HG02798 (cell line): ENCODE data around the gene SMIM27.
"Not testable (repeated sequence)": the region's sequence is repeated elsewhere in the genome, so short reads cannot be mapped to it uniquely, and the experiment has no call there.

ENCODE experiments used
- ATAC-seq: cut with Tn5 transposase; IDR thresholded peaks from one replicate; pipeline ENCODE4 v1.9.1; 2021; ENCODE audit warnings: mild to moderate bottlenecking; ENCODE audit not compliant: unreplicated experiment, poor library complexity

The SMIM27 gene

GRCh38 chr9:32552172-32552872 is at the start of gene SMIM27, which contains the start of gene TOPORS:
Gene SMIM27 (plus strand): TSS chr9:32552327. CDS start chr9:32552435, 108 bp downstream.
Gene TOPORS (minus strand): TSS chr9:32552586. CDS start chr9:32552436, 150 bp downstream.
- peak; percentile 82 for ATAC-seq

DNA sequence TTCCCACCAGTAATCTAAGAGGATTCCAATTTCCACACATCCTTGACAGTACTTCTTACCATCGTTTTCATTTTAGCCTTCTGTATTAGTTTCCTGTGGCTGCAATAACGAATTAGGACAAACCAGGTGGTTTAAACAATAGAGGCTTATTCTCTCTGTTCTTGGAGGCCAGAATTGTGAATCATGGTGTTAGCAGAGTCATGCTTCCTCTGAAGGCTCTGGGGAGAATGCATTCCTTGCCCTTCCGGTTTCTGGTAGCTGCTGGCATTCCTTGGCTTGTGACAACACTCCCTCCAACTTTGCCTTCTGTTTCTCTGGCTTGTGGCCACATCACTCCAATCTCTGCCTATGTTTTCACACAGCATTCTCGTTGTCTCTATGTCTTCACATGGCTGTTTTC is 49.7 kb upstream of the SMIM27 start:
- ATAC-seq, result no peak

DNA sequence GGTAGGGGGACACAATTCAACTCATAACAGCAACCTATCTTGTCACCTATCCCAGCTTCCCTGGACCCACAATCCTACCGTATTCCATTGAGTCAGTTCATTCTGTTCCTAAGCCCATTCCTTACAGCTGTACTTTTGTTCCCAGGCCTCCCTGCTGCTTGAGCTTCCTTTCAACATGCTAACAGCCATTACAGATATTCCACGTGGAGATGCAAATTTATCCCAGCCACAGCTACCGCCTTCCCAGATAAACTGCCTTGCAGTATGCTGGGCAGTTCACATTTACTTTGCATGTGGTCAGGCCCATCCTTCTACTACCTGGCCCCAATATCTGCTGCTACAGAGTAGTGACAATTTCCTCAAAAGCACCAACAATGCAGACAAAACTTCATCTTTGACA is 49.1 kb upstream of the SMIM27 start:
- no peak for ATAC-seq

DNA sequence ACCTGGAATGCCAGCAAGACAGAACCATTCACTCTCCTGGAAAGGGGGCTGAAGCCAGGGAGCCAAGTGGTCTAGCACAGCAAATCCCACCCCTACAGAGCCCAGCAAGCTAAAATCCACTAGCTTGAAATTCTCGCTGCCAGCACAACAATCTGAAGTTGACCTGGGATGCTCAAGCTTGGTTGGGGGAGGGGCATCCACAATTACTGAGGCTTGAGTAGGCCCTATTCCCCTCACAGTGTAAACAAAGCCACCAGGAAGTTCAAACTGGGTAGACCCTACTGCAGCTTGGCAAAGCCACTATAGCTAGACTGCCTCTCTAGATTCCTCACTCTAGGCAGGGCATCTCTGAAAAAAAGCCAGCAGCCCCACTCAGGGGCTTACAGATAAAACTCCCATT is 43.4 kb upstream of the SMIM27 start:
- ATAC-seq, result no peak

GRCh38 chr9:32516241-32516640 is 35.9 kb upstream of the SMIM27 start:
- no peak for ATAC-seq

- no peak for ATAC-seq
Measured at GRCh38 chr9:32518276-32518675, 33.9 kb upstream of the SMIM27 start.

DNA sequence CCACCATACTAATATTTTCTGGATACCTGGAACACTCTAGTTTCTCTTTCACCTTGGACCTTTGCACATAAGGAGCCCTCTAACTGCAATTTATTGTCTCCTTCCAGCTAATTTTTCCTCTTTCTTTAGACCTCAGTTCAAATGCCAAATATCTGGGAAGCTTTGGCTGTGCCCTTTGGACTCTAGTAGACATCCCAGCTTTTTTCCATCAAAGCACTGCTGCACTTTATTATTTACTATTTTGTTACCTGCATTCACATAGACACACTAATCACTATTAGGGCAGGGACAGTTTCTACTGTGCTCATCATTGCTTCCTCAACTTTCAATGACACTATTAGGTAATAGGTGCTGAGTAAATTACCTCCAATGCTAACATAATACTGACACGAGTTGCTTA is 28.2 kb upstream of the SMIM27 start:
- ATAC-seq, result no peak

GRCh38 chr9:32524558-32524891 is 27.6 kb upstream of the SMIM27 start:
- ATAC-seq, result not testable (repeated sequence)

- ATAC-seq, result no peak
Measured at GRCh38 chr9:32524892-32525708, 27.0 kb upstream of the SMIM27 start.

GRCh38 chr9:32525709-32526030 is 26.5 kb upstream of the SMIM27 start:
- ATAC-seq, result no peak

- peak; percentile 77 for ATAC-seq
Measured at GRCh38 chr9:32526041-32526706, 26.0 kb upstream of the SMIM27 start, which contains the start of gene RIGI. Gene RIGI (minus strand): TSS chr9:32526196. CDS start chr9:32526166, 30 bp downstream.

DNA sequence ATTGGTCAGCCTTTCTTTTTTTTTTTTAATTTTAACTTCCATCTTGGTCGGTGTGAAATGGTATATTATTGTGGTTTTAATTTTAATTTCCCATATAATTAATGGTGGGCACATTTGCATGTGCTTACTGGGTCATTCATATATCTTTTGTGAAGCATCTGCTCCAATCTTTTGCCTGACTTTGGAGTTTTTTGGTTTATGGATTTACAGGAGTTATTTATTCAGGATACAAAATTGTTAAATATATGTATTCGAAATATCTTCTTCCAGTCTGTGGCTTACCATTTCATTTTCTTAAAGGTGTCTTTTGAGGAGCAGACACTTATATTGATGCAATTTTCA is 25.4 kb upstream of the SMIM27 start:
- ATAC-seq, result no peak

DNA sequence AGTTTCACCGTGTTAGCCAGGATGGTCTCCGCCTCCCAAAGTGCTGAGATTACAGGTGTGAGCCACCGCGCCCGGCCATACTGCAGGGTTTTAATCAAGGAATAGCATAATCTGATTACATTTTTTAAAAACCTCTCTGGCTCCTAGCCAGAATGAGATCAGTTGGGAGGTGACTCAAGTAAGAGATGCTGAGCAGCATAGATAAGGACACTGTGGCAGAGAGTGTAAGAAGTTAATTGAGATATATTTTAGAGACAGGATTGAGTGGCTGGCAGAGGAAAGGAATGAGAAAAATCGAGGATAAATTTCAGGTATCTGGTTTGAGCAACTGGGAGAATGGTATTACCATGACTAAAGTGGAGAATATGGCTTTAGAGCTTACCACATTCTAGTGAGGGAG is 18.8 kb upstream of the SMIM27 start:
- ATAC-seq, result no peak

DNA sequence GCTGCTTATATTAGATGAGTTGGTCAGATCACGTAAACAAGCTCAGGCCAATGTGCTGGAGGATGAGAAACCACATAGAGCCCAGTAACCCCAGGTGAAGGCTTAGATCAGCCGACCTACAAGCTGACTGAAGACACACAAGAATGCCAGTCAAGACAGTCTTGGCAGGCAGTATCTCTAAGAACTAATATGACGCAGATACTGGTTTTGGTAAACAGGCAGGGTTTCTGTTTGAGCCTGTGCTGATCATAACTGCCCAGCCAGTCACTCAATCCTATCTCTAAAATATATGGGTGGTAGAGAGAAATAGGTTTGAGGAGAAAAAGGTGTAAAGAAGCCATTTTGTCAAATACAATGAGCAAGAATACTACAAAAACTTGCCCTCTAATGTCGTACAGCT is 18.3 kb upstream of the SMIM27 start:
- ATAC-seq, result no peak

- no peak for ATAC-seq
Measured at GRCh38 chr9:32543047-32543446, 9.1 kb upstream of the SMIM27 start.

DNA sequence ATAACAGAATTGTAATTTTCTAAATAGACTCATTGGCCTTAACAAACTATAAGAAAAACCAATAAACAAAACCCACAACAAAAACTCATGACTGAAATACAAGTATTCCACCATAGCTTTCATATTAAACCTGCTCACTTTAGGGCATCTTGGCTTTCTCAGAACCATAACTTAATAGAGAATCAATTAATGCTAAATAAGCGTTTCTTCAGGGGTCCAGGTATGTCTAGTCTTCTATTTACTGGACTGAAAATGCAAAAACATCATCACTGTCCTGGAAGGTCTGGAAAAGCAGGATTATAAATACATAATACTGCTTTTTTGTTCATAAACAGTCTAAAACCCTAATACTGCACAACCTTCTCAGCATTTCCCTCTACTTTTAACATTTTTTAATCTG is 6.2 kb upstream of the SMIM27 start:
- no peak for ATAC-seq

DNA sequence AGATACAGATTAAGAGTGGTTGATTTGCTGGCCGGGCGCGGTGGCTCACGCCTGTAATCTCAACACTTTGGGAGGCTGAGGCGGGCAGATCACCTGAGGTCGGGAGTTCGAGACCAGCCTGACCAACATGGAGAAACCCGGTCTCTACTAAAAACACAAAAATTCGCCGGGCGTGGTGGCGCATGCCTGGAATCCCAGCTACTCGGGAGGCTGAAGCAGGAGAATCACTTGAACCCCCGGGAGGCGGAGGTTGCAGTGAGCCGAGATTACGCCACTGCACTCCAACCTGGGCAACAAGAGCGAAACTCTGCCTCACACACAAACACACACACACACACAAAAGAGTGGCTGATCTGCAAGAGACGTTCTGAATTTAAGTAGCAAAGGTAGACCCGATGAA is 3.9 kb upstream of the SMIM27 start:
- ATAC-seq, result not testable (repeated sequence)

DNA sequence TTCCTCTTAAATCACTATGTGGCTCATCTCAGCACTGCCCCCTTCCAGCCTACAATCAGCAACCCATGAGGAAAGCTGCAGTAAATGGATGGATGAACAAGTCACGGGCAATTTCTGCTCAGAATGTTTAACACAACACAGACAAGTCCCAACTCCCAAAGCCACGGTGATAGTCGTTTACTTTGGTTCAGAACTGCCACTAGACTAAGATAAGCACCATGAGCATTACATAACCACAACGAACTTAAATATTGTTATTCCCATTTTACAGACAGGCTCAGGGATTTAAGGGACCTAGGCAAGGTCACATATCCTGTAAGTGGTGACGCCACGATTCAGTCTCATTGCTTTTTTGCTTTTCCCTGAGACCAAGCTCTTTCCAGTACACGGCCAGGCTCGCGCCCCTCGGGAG is 2.0 kb upstream of the SMIM27 start:
- no peak for ATAC-seq

- peak; percentile 70 for ATAC-seq
Measured at GRCh38 chr9:32550562-32551275, 1.4 kb upstream of the SMIM27 start.

DNA sequence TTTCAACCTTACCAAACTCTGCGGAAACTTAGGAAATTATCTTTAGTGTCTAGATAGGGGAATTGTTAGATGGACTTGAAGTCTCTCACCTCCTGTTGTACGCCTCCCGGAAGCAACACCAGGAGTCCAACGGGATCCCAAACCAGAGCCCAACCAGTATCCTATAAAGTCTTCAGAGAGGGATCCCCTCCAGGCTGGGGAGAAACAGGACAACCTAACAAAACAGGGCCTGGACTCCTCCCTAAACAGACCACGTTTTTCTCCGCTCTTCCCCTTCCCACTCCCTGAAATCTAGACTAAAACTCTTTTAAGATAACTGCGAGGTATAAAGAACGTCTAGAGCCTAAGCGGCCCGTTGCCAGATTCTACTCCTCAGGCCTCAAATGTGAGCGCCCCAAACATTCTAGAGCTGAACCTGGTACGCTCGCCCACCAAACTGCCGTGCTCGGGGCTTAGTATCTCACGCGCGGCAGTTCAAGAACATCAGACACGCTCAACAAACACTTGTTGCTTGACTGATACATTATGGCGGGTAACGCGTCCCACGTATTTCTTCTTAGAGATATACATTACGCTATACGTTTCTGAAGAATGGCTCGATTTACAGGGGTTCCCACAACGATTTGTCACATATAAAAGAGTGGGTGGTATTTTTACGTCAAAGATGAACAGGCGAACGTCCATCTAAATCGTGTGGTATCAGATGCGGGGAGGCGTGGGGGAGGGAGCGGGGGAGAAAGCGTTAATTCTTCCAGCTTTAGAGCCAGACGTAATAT is 663 bp upstream of the SMIM27 start:
- no peak for ATAC-seq
